Thoracic aorta (tissue), 2 donors: ENCODE data around the gene DTNB. TPM values are rescaled to one million over a fixed set of nuclear protein-coding genes. Genes with fewer than 3 reads are reported as not detected.

ENCODE experiments used
- ATAC-seq: fragments of 150-250 bp; one replicate; pipeline ENCODE4 v1.8.0; 2017; ENCODE audit warnings: low read depth; ENCODE audit not compliant: insufficient number of reproducible peaks, low FRiP score
- DNase-seq: peaks from one replicate; pipeline ENCODE4 v3.0.0-alpha.2; 2020; ENCODE audit warnings: low spot score
- H3K27ac ChIP-seq, 2 donors: fragments of 200-600 bp; sonication (generic); 1 replicate in 1 of 2; 2 replicates in 1 of 2; pipeline ENCODE4 v1.5.1; 2016; ENCODE audit warnings: mild to moderate bottlenecking in 2 of 2, moderate library complexity in 2 of 2
- H3K27me3 ChIP-seq: fragments of 200-600 bp; sonication (generic); replicated peaks from 2 replicates; pipeline ENCODE4 v1.6.0; 2016; ENCODE audit warnings: mild to moderate bottlenecking; ENCODE audit not compliant: insufficient read depth
- H3K36me3 ChIP-seq: fragments of 200-600 bp; sonication (generic); one replicate; pipeline ENCODE4 v1.5.1; 2016
- H3K4me1 ChIP-seq, 2 donors: fragments of 200-600 bp; sonication (generic); 1 replicate in 1 of 2; 2 replicates in 1 of 2; pipeline versions ENCODE4 v1.5.1 to v1.6.0; 2016; ENCODE audit warnings: low read depth in 2 of 2, mild to moderate bottlenecking in 1 of 2; ENCODE audit not compliant: control insufficient read depth in 1 of 2
- H3K4me3 ChIP-seq: fragments of 200-600 bp; sonication (generic); 2 replicates; pipeline ENCODE4 v1.5.1; 2016; ENCODE audit warnings: mild to moderate bottlenecking
- H3K9me3 ChIP-seq: fragments of 200-600 bp; sonication (generic); 2 replicates; pipeline ENCODE4 v1.5.1; 2016
- CTCF ChIP-seq: fragments of 200-600 bp; sonication (generic); IDR thresholded peaks from one replicate; pipeline ENCODE4 v1.5.1; 2019; ENCODE audit warnings: antibody characterized with exemption
- total RNA-seq, 2 donors: library from RNA; depleted of rRNA; stranded (reverse); fragments of >200 nt; gene quantifications; one replicate each; pipeline versions ENCODE4 v1.1.0 to v1.2.3, GENCODE V29; 2016

DTNB gene
- total RNA-seq, 2 donors from 2014 or later = 16.3 to 76.2 TPM

DNA sequence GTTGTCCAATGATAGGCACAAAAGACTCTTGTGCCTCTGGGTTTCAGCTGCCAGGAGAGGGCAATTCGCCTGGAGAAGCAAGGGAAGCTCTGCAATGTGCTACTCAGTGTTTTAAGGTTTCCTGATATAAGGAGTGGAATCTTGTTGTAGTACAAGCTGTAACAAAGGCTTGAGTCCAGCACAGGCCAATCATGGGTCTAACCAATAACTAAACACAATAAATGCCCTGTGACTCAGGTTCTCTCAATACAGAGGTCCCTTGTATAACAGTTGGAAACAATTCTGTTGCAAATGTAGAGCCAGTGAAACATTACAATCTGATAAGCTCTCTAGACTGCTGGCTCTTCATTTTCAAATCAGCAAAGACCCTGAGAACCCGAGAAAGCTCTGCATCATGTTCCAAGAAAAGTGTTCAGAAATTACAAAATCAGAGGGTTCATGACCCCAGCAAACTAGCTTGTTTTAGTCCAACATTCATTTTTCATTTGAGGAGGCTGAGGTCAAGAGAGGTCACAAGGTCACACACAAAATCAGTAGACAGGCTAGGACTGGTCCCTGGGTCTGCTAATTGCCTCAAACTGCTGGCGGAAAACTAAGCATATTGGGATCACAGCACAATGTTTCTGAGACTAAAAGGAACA lies 272.7 kb downstream of the DTNB start:
- H3K27ac ChIP-seq = no peak overlapping the region
- H3K4me1 ChIP-seq = no peaks in the 10 kb centered on the region
- no peak overlapping the region for H3K4me3 ChIP-seq
- no peak for ATAC-seq
- no peaks in the 10 kb centered on the region for H3K27me3 ChIP-seq
- no peaks in the 10 kb centered on the region for H3K36me3 ChIP-seq
- no peak for DNase-seq
- H3K9me3 ChIP-seq = no peaks in the 10 kb centered on the region
- no peak for TF ChIP-seq CTCF

DNA sequence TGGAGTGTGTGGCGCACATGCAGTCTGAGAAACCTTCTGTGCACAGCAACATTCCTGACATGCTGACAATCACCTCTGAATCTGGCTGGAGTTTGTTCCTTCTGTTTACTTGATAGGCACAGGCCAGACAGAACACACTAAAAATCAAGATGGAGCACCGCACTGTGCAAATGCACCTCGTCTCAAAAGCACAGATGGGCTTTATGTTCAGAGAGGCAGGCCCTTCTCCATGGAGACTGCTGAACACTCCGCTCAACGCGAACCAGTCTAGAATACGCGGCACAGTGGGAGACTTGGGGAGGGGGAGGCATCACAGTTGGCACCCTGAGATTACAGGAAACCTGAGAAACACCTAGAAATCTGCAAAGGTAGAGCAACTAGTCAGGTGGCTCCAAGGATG lies 273.2 kb downstream of the DTNB start:
- Histone ChIP-seq H3K36me3 (no peaks in the 10 kb centered on the region), H3K27me3 (no peaks in the 10 kb centered on the region), H3K27ac (no peak overlapping the region), H3K9me3 (no peaks in the 10 kb centered on the region), H3K4me1 (no peaks in the 10 kb centered on the region), H3K4me3 (no peak overlapping the region)
- TF ChIP-seq CTCF = no peak
- no peak for ATAC-seq
- DNase-seq = no peak

DNA sequence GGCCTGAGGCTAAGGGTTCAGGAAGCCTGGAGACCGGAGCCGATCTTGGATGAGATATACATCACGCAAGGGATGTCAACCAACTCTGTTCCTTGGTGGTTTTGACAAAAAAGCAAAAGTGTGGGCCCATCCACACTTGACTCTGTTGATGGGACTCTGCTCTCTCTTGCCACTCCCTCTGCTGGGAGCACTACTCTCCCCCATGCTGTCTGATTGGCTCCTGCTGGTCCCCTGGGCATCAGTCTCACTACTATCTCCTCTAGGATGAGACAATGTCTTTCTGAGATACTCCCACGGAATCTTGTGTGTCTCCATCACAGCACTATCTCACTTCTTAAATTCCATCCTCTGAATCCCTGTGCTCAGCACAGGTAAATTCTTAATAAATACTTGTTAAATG lies 274.8 kb downstream of the DTNB start:
- Histone ChIP-seq H3K4me1 (no peaks in the 10 kb centered on the region), H3K27me3 (no peaks in the 10 kb centered on the region), H3K4me3 (no peak overlapping the region), H3K27ac (no peak overlapping the region), H3K36me3 (no peaks in the 10 kb centered on the region), H3K9me3 (no peaks in the 10 kb centered on the region)
- no peak for TF ChIP-seq CTCF
- no peak for DNase-seq
- ATAC-seq = no peak

- Histone ChIP-seq H3K9me3 (no peaks in the 10 kb centered on the region), H3K27ac (no peak overlapping the region), H3K4me1 (no peaks in the 10 kb centered on the region), H3K36me3 (no peaks in the 10 kb centered on the region), H3K4me3 (no peak overlapping the region), H3K27me3 (no peaks in the 10 kb centered on the region)
- no peak for TF ChIP-seq CTCF
- ATAC-seq = no peak
- no peak for DNase-seq
These were observed 275.6 kb downstream of the DTNB start for GRCh38 chr2:25397777-25398176.

- H3K4me1 ChIP-seq = no peaks in the 10 kb centered on the region
- TF ChIP-seq CTCF = no peak
- H3K27me3 ChIP-seq = no peaks in the 10 kb centered on the region
- no peaks in the 10 kb centered on the region for H3K36me3 ChIP-seq
- H3K9me3 ChIP-seq = no peaks in the 10 kb centered on the region
- DNase-seq (no peak), ATAC-seq (no peak)
- H3K4me3 ChIP-seq = no peak overlapping the region
- H3K27ac ChIP-seq = no peak overlapping the region
These were observed 284.2 kb downstream of the DTNB start for GRCh38 chr2:25389161-25389560.
